Measurements from ENCODE around the gene AMMECR1L.

DNA sequence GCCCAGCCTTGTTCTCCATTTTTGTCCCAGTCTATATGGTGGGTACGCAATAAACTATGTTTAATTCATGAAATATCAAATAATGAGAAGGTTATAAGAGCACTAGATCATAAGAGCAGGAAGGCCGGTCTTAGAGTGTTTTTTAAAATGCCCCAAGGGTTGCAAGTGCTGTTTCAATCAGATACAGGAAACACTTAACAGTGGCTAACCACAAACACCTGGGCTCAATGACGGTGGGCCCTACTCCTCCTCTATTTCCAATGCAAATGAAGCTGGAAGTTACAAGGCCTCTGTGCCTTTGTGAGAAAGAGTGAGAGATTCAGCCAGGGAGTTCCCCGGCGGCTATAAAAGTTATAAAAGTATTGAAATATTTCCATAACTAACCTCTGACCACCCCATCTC, 55.9 kb downstream of the AMMECR1L start:
- TF ChIP-seq HOXB5 (CRISPR knock-in tag; IDR thresholded peaks at IDR 0.05) (no peak), RCOR1 (IDR thresholded peaks at IDR 0.05; ENCODE audit: low read depth, low read length) (no peak), ATOH8 (CRISPR knock-in tag; IDR thresholded peaks at IDR 0.05; ENCODE audit: low read depth) (no peak), CHD4 (IDR thresholded peaks at IDR 0.05; ENCODE audit: borderline replicate concordance) (no peak), POLR2A (IDR thresholded peaks at IDR 0.05; ENCODE audit: low read length) (no peak), RARB (CRISPR knock-in tag; IDR thresholded peaks at IDR 0.05) (no peak), JUNB (IDR thresholded peaks at IDR 0.05) (no peak), SMC3 (IDR thresholded peaks at IDR 0.05) (no peak), BHLHE40 (IDR thresholded peaks at IDR 0.05; ENCODE audit: low read depth, low read length) (no peak), HDAC2 (IDR thresholded peaks at IDR 0.05) (no peak)
- TF ChIP-seq, protein P1, sequence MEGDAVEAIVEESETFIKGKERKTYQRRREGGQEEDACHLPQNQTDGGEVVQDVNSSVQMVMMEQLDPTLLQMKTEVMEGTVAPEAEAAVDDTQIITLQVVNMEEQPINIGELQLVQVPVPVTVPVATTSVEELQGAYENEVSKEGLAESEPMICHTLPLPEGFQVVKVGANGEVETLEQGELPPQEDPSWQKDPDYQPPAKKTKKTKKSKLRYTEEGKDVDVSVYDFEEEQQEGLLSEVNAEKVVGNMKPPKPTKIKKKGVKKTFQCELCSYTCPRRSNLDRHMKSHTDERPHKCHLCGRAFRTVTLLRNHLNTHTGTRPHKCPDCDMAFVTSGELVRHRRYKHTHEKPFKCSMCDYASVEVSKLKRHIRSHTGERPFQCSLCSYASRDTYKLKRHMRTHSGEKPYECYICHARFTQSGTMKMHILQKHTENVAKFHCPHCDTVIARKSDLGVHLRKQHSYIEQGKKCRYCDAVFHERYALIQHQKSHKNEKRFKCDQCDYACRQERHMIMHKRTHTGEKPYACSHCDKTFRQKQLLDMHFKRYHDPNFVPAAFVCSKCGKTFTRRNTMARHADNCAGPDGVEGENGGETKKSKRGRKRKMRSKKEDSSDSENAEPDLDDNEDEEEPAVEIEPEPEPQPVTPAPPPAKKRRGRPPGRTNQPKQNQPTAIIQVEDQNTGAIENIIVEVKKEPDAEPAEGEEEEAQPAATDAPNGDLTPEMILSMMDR (IDR thresholded peaks at IDR 0.05) = no peak
